Esophagus muscularis mucosa (tissue), 3 donors: ENCODE data around the gene TSC1.

Experiments used
- CTCF ChIP-seq, 3 experiments: fragments of 200-600 bp in 2 of 3; fragments of 450-650 bp in 1 of 3; sonication (generic) in 2 of 3; IDR thresholded peaks; one replicate each; pipeline ENCODE4 v1.5.1; 2017 to 2019; ENCODE audit warnings: antibody characterized with exemption in 3 of 3, mild to moderate bottlenecking in 2 of 3, moderate library complexity in 1 of 3
- POLR2A ChIP-seq: fragments of 450-650 bp; IDR thresholded peaks from one replicate; pipeline ENCODE4 v1.6.1; 2017; ENCODE audit warnings: antibody characterized with exemption, moderate library complexity, mild to moderate bottlenecking, low read depth

GRCh38 chr9:132903574-132904492, 40.6 kb downstream of the TSC1 start:
- TF ChIP-seq POLR2A: no peak
- no peak for TF ChIP-seq CTCF (IDR thresholded peaks at IDR 0.05)
